GM19043 (cell line): ENCODE results near the gene MLEC.

Source experiments
- ATAC-seq: cut with Tn5 transposase; IDR thresholded peaks from one replicate; pipeline ENCODE4 v1.9.1; 2021; ENCODE audit warnings: low read depth; ENCODE audit not compliant: unreplicated experiment

Gene MLEC

DNA sequence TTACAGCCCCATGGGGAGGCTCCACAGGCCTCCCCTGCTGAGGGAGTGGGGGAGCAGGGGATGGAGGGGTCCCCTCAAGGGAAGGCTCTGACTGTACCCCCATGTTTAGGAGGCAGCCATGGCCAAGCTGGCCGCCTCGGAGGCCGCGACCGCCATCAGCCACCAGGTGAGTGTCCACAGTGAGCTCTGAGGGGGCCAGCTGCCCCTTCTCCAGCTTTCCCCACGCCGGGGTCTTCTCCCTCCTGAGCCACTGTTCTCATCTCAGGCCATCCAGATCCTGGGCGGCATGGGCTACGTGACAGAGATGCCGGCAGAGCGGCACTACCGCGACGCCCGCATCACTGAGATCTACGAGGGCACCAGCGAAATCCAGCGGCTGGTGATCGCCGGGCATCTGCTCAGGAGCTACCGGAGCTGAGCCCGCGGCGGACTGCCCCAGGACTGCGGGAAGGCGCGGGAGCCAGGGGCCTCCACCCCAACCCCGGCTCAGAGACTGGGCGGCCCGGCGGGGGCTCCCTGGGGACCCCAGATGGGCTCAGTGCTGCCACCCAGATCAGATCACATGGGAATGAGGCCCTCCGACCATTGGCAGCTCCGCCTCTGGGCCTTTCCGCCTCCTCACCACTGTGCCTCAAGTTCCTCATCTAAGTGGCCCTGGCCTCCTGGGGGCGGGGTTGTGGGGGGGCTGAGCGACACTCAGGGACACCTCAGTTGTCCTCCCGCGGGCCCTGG, 52.2 kb downstream of the MLEC start:
- ATAC-seq: no peak

DNA sequence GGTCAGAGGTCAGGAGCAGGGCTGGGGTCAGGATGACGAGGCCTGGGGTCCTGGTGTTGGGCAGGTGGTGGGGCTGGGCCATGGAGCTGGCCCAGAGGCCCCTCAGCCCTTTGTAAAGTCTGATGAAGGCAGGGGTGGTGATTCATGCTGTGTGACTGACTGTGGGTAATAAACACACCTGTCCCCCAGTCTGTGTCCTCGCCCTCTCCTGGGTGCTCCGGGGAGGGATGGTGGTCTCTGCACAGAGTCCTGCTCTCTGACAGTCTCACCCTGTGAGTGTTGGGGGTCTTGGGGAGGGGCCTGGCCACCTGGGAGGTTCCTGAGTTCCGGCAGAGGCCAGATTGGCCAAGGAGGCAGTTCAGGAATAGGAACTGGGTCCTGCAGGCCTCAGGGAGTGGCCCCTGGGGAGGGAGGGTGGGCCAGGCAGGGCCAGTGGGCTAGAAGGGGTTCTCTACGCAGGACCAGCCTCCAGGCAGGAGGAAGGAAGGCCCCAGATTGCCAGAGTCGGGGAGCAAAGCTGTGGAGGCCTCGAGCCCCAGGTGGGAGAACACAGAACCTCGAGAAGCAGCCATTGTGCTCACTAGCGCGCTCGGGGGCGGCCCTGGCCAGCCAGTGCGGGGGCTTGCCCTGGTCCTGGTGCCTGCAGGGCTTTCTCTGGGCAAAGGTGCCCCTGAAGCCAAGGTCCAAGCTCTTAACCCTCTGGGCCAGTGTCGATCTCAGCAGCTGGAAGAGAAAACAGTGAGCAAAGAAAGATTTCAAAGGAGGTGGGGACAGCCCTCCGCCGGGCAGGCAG, 53.1 kb downstream of the MLEC start:
- ATAC-seq: no peak

DNA sequence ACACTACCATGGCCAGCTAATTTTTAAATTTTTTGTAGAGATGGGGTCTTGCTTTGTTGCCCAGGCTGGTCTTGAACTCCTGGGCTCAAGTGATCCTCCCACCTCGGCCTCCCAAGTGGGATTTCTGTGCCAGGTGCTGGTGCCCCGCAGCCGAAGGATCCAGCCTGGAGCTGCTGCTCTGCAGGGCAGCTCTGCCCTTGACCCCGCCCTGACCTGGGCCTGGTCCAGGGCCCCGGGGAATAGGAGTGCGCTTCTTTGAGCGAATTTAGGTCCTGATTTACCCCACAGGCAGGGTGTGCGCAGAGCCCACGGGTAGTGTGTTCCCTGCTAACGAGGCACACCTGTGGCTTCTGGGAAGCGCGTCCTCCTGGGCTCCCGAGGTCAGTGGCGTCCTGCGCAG, 53.9 kb downstream of the MLEC start:
- ATAC-seq: no peak

DNA sequence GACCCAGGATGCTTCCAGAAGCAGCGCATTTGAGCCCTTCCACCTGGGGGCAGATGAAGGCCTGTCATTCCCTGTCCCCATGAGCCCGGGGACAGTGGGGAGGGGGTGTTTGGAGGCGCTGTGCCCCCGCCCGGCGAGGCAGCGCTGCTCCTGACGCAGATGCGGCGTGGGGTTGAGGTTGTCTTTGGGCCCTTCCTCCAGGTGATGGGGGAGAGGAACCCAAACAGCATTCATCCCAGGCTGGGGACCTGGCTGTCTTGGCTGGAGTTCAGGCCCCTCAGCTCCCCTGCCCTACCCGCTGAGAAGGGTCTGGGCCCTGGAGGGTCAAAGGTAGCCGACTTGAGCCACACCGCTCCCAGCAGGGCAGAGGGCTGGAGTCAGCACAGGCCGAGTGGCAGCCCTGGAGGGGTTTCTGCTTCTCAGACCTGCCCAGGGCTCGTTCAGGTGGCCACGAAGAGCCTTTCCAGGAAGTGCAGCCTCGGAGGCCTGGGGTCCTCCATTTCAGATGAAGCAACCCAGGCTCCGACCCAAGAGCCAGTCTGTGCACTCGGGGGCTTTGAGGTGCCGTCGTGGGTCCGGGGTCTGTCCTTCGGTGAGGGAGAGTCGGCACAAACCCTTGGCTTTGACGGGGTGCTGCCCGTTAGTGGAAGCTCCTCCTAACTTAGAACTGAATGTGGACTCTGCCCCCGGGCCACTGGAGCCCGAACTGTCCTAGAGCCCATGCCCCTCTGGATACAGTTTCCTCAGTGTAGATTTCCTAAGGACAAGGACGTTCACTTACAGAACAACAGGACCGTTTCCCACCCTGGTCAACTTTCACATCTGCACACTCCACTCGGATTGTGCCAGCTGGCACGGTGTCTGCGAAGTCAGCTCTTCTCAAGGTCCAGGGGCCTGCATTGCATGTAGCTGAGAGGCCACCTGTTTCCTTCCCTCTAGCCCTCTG, 54.8 kb downstream of the MLEC start:
- ATAC-seq: no peak

DNA sequence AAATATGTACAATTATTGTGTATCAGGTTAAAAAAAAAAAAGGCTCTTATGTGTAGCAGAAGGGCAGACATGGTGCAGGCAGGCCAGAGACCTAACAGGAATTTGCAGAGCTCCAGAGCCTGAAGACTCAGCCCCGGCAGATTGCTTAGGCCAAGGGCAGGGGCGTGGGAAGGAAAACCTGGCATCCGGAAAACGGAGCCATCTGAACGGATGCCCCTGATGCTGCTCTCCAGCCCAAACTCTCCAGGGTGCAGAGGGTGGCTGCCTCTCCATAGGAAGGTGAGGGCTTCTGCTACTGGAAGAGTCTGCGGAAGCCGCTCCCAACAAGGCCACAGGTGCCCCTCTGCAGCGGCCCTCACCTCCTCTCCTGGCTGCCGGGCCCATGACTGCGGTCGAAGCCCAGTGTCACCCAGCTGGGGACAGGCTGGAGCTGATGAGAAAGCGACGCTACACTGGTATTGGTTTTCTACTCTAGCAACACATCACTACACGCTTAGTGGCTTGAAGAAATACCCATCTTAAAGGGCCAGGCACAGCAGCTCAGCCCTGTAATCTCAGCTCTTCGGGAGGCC, 58.1 kb downstream of the MLEC start:
- ATAC-seq: no peak

DNA sequence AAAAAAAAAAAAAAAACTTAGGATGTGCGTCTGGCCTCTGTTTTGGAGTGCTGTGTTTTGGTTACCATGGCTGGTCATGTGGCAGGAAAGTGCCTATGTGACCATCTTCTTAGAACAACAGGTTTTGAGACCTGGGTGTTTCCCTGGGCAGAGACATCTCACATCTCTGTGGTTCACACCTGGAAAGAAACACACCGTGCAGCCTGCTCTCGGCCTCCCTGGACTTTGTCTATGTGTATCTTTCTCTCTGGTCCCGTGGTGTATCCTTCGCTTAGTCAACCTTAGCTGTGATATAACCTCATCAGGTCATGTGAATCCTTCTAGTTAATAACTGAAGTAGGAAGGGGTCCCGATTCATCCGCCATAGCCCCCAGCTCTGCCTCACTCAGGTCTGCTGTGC, 61.3 kb downstream of the MLEC start:
- ATAC-seq: no peak

DNA sequence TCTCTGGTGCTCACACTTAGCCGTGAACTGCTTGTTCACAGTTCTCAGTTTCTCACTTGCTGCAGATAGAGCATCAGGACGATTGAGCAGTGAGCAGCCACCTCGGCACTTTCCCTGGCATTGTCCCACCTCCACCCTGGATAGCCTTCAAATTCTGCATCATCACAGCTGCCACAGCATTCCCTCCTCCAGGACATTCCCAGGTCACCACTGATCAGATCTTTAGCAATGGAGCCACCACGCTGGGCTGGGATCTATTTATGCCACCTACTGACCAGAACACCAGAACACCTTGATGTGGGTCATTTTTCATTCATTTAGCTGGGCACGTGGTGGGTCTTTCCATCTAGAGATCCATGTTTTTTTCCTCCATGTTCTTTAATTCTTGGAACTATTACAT, 62.3 kb downstream of the MLEC start:
- no peak for ATAC-seq

DNA sequence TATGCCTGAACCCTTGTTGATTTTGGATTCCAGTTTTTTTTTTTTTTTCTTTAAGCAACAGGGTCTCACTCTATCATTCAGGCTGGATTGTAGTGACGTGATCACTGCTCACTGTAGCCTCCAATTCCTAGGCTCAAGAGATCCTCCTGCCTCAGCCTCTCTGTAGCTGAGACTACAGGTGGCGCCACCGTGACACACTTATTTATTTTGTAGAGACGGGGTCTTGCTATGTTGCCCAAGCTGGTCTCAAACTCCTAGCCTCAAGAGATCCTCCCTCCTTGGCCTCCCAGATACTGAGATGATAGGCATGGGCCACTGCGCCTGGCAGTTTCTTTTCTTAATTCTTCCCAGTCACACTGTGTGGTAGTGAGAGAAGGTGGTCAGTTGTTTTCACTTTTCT, 63.9 kb downstream of the MLEC start:
- ATAC-seq: no peak

DNA sequence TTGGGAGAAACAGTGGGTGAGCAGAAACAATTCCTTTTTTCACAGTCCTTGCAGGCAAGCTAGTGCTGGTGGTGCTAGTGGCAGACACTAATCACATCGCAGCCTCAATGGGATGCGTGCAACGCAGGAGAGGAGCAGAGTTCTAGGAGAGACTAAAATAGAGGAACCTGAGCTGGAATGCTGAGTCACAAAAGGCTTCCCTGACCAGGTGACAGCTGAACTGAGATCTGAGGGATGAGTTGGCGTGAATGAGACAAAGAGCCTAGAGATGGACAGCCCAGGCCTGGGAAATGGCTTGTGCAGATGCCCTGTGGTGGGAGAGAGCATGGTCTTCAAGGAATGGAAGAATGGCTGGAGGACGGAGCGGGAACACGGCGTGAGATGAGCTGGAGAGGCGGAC, 64.4 kb downstream of the MLEC start:
- no peak for ATAC-seq
